Adipocyte (in vitro differentiated cells): Measurements from ENCODE around the gene LGMN.

Source experiments
- DNase-seq: peaks from one replicate; pipeline ENCODE4 v3.0.0-alpha.2; 2015; ENCODE audit warnings: low read depth
- H3K27me3 ChIP-seq: replicated peaks from 2 replicates; pipeline ENCODE4 v1.7.0; 2013; ENCODE audit warnings: mild to moderate bottlenecking, low read length, moderate library complexity; ENCODE audit not compliant: control insufficient read depth, insufficient read depth
- H3K36me3 ChIP-seq: 2 replicates; pipeline ENCODE4 v1.7.0; 2013; ENCODE audit warnings: low read length, mild to moderate bottlenecking, moderate library complexity; ENCODE audit not compliant: control insufficient read depth, insufficient read depth, severe bottlenecking
- H3K4me1 ChIP-seq: 2 replicates; pipeline ENCODE4 v1.7.0; 2013; ENCODE audit warnings: mild to moderate bottlenecking, low read length, moderate library complexity; ENCODE audit not compliant: control insufficient read depth, insufficient read depth
- H3K4me3 ChIP-seq: 2 replicates; pipeline ENCODE4 v1.7.0; 2013; ENCODE audit warnings: mild to moderate bottlenecking, low read length, moderate library complexity
- H3K9ac ChIP-seq: 2 replicates; pipeline ENCODE4 v1.7.0; 2013; ENCODE audit warnings: mild to moderate bottlenecking, low read length, moderate library complexity
- H3K9me3 ChIP-seq: 2 replicates; pipeline ENCODE4 v1.7.0; 2013; ENCODE audit warnings: mild to moderate bottlenecking, low read length, moderate library complexity; ENCODE audit not compliant: control insufficient read depth

Gene LGMN

GRCh38 chr14:92692822-92693226, 55.6 kb downstream of the LGMN start:
- no peaks in the 10 kb centered on the region for H3K27me3 ChIP-seq
- no peaks in the 10 kb centered on the region for H3K36me3 ChIP-seq
- peaks cover 8% of the 10 kb centered on the region for H3K4me1 ChIP-seq
- H3K9ac ChIP-seq, result no peak overlapping the region
- no peaks in the 10 kb centered on the region for H3K9me3 ChIP-seq
- H3K4me3 ChIP-seq, result no peak overlapping the region
- no peak for DNase-seq

GRCh38 chr14:92690171-92691011, 58.0 kb downstream of the LGMN start:
- peak; percentile 19 for DNase-seq
- peaks cover 8% of the 10 kb centered on the region for H3K36me3 ChIP-seq
- no peaks in the 10 kb centered on the region for H3K27me3 ChIP-seq

GRCh38 chr14:92688434-92689375, 59.7 kb downstream of the LGMN start:
- no peak for DNase-seq
- no peak overlapping the region for H3K4me3 ChIP-seq
- H3K27me3 ChIP-seq, result no peaks in the 10 kb centered on the region
- no peaks in the 10 kb centered on the region for H3K9me3 ChIP-seq
- no peak overlapping the region for H3K9ac ChIP-seq
- peaks cover 8% of the 10 kb centered on the region for H3K36me3 ChIP-seq
- peaks cover 8% of the 10 kb centered on the region for H3K4me1 ChIP-seq

More at GRCh38 chr14:92690171-92691011, 58.0 kb downstream of the LGMN start:
- no peak overlapping the region for H3K9ac ChIP-seq
- H3K4me3 ChIP-seq, result no peak overlapping the region
- peaks cover 8% of the 10 kb centered on the region for H3K4me1 ChIP-seq
- H3K9me3 ChIP-seq, result no peaks in the 10 kb centered on the region

- peaks cover 8% of the 10 kb centered on the region for H3K36me3 ChIP-seq
- no peaks in the 10 kb centered on the region for H3K9me3 ChIP-seq
- H3K9ac ChIP-seq, result no peak overlapping the region
- H3K27me3 ChIP-seq, result no peaks in the 10 kb centered on the region
- DNase-seq, result no peak
- H3K4me1 ChIP-seq, result peaks cover 6% of the 10 kb centered on the region
- H3K4me3 ChIP-seq, result no peak overlapping the region
Observed at GRCh38 chr14:92687681-92688433, 60.6 kb downstream of the LGMN start.

GRCh38 chr14:92686900-92687427, 61.5 kb downstream of the LGMN start:
- H3K27me3 ChIP-seq, result no peaks in the 10 kb centered on the region
- no peaks in the 10 kb centered on the region for H3K4me1 ChIP-seq
- peak; percentile 80 for DNase-seq
- H3K9ac ChIP-seq, result peak overlapping the region; percentile 62
- H3K9me3 ChIP-seq, result no peaks in the 10 kb centered on the region
- no peak overlapping the region for H3K4me3 ChIP-seq
- H3K36me3 ChIP-seq, result peaks cover 8% of the 10 kb centered on the region

GRCh38 chr14:92686411-92686899, 62.0 kb downstream of the LGMN start:
- no peak overlapping the region for H3K9ac ChIP-seq
- peaks cover 1% of the 10 kb centered on the region for H3K4me1 ChIP-seq
- H3K4me3 ChIP-seq, result no peak overlapping the region
- H3K9me3 ChIP-seq, result no peaks in the 10 kb centered on the region
- no peaks in the 10 kb centered on the region for H3K27me3 ChIP-seq
- H3K36me3 ChIP-seq, result peaks cover 8% of the 10 kb centered on the region
- no peak for DNase-seq

GRCh38 chr14:92685784-92686355, 62.6 kb downstream of the LGMN start:
- Histone ChIP-seq H3K9me3 (no peaks in the 10 kb centered on the region), H3K4me1 (peaks cover 5% of the 10 kb centered on the region), H3K4me3 (no peak overlapping the region), H3K27me3 (no peaks in the 10 kb centered on the region), H3K9ac (no peak overlapping the region), H3K36me3 (peaks cover 8% of the 10 kb centered on the region)
- DNase-seq, result no peak

GRCh38 chr14:92684801-92685560, 63.4 kb downstream of the LGMN start:
- Histone ChIP-seq H3K4me3 (no peak overlapping the region), H3K9ac (no peak overlapping the region), H3K9me3 (no peaks in the 10 kb centered on the region), H3K36me3 (peaks cover 8% of the 10 kb centered on the region), H3K27me3 (no peaks in the 10 kb centered on the region), H3K4me1 (peaks cover 5% of the 10 kb centered on the region)
- DNase-seq, result no peak

GRCh38 chr14:92683041-92683440, 65.4 kb downstream of the LGMN start:
- no peak for DNase-seq
- Histone ChIP-seq H3K9ac (no peak overlapping the region), H3K4me3 (no peak overlapping the region), H3K36me3 (peaks cover 14% of the 10 kb centered on the region), H3K27me3 (no peaks in the 10 kb centered on the region), H3K9me3 (no peaks in the 10 kb centered on the region), H3K4me1 (peaks cover 5% of the 10 kb centered on the region)
